HG02943 (cell line): Measurements from ENCODE around the gene CHMP6.

Experiments used
- ATAC-seq: cut with Tn5 transposase; IDR thresholded peaks from one replicate; pipeline ENCODE4 v1.9.1; 2021; ENCODE audit warnings: mild to moderate bottlenecking, low read depth, moderate library complexity; ENCODE audit not compliant: unreplicated experiment

The CHMP6 gene

GRCh38 chr17:80956321-80957190, 35.1 kb upstream of the CHMP6 start:
- ATAC-seq = no peak

DNA sequence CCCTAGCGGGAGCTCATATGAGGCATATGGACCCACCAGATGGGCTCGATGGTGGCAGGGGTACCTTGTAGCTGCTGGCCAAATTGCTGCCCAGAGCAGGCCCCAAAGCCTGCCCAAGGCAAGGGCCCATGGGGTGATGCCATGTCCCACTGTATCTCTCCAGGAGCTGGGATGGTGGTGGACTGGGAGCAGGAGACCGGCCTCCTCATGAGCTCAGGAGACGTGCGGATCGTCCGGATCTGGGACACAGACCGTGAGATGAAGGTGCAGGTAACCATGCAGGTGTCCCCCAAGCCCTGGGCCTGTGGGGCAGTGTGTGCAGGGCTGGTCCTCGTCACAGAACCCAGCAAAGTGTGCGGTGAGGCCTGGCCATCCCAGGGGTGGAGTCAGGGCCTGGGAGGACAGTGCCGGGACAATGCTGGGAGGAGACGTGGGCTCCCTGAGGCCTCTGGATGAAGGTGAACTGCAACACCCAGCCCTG, 34.1 kb upstream of the CHMP6 start:
- no peak for ATAC-seq

DNA sequence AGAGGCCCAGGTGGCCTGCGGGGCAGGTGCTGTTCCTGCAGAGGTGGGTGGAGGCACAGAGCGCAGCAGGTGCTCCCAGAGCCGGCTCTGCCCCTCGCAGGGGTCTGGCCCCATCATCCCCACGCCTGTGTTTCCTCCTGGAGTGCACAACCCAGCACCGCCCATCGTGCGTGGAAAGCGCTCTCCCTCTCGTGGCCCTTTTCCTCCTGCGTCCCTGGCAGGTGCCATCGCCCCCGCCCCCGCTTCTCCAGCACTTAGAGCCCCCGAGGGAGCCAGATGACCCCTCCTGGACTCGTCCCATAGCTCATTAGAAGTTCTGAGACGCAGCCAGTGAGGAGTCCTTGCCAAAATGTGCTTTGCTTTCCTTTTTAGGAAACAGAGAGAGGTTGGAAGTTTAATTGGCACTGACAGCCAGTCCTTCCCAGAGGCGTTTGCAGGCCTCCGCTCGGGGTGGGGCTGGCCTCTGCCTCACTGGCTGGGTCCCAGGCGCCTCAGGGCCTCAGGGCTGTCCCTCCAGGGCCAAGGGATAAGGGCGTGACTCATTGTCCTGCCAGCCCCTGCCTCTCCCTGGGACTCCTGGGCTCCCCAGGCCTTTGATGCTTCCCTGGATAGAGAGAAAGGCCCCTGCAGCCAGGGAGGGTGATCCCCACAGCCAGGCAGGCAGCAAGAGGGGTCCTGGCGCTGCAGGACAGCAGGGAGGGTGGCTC, 32.2 kb upstream of the CHMP6 start:
- ATAC-seq = no peak

DNA sequence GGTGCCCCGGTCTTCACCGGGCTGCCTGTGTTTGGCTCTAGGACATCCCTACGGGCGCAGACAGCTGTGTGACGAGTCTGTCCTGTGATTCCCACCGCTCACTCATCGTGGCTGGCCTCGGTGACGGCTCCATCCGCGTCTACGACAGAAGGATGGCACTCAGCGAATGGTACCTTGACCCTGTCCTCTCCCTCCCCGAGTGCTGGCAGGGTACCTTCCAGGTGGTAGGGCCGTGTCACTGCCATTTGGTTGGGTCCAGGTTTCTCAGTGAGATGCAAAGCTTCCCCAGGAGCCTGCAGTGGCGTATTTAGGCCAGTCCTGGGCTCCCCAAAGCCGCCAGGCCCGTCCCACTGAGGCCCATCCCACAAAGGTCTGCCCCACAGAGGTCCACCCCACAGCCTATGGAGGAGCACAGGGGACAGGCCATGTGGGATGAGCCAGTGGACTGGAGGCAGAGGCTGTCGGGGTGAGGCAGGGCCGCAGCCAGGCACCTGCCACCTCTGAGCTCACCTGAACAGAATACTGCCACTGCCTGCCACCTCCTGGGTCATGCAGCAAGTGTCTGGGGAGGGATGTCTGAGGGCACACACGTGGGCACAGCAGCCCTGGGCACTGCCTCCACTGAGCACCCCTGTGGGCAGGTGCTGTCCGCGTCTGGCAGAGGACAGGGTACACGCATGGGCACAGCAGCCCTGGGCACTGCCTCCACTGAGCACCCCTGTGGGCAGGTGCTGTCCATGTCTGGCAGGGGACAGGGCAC, 31.4 kb upstream of the CHMP6 start:
- ATAC-seq = no peak

- ATAC-seq = no peak
These were observed 30.7 kb upstream of the CHMP6 start for GRCh38 chr17:80960797-80961452.

DNA sequence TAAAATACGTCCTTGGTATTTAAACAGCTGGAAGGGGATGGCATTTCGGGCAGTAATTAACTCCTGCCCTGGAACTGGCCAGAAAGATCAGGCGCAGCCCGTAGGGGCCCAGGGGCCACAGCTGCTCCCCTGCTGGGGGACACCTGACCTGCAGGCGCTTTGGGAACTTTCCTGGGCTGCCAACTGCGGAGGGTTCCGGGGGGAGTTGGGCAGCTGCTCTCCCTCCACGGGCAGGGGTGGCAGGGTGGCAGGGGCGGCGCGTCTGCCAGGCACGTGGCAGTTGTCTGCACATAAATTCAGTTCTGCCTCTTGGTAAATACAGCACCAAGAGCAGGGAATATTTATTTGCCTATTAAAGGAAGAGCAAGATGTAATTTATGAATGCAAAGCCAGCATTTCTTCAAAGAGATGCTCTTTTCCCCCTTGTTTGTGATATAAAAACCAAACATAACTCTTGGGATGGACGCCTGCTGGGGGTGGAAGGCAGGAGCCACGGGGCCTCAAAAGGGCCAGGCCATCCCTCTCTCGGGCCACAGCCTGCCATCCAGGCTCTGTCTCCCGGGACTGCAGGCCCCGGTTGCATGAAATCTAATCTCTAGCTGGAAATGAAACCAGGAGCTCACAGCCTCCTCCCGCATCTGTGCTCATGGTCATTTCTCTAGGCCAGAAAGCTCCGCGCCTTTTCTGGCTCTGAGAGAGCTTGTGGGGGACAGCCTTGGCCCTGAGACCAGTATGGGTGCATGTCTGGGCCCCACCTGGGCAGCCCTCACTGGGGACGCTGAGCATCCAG, 29.9 kb upstream of the CHMP6 start:
- no peak for ATAC-seq

DNA sequence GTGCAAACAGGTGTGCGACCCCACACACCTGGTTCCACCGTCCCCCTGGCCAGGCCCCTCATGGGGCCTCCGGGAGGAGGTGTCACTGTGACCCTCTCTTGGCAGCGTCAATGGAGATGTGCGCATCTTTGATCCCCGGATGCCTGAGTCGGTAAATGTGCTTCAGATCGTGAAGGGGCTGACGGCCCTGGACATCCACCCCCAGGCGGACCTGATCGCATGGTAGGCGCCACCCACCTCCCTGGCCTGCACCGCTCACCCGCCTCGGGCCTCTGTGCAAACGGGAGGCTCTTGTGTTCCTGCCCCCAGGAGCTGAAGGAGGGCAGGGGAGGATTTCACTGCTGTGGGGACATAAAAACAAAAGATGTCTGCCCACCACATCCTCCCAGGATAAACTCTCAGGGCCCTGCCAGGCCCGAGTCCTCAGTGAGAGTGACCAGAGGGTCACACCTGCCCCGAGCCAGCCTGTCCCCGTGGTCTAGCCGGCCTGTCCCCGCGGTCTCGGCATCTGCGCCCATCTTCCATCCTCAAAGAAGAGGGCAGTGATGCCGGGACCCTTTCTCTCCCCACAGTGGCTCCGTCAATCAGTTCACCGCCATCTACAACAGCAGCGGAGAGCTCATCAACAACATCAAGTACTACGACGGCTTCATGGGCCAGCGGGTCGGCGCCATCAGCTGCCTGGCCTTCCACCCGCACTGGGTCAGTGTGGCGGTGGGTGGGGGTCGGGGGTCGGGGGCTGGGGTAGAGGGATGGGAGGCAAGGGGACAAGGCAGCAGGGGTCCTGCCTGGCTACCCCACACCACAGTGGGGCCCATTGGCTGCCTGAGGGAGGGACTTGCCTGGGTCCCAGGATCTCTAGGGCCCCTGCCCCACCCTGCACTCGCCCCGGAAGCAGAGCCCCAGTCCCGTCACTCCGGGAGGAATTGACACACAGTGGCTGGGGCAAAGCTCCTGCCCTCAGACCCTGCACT, 29.0 kb upstream of the CHMP6 start:
- no peak for ATAC-seq

GRCh38 chr17:80963812-80964543, 27.7 kb upstream of the CHMP6 start:
- no peak for ATAC-seq

GRCh38 chr17:80964544-80964856, 27.1 kb upstream of the CHMP6 start:
- no peak for ATAC-seq

DNA sequence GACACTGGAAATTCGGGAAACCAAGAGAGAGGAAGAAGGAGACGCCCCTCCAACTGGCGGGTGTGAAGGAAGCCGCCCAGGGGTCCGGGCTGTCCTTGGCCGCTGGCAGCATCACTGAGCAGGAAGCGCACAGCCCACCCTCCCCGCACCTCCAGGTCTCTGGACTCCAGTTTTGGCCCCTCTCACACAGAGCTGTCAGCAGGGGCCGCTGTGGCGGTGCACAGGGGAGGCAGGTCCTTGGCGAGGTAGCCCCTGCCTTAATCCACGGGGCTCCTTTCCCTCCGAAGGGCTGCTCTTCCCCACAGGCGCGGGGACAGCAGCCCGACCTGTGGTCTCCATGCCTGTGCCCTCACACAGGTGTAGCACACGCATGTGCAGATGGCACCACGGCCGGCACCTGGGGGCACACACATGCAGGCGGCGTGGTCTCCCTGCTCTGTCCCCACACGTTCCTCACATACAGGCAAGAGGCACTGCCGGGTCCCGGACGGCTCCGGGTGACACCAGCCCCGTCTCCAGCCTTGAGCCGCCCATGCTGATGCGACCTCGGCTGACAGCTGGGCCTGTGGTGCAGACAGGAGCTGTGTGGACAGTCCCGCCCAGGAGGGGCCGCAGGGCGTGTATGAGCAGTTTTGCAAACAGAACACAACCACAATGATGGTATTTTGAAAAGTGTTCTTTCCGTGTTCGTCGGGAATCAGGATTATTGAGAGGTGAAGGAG, 26.6 kb upstream of the CHMP6 start:
- ATAC-seq = no peak

- no peak for ATAC-seq
These were observed 26.0 kb upstream of the CHMP6 start for GRCh38 chr17:80965606-80966005.

- ATAC-seq = no peak
These were observed 24.2 kb upstream of the CHMP6 start for GRCh38 chr17:80967404-80967872.

DNA sequence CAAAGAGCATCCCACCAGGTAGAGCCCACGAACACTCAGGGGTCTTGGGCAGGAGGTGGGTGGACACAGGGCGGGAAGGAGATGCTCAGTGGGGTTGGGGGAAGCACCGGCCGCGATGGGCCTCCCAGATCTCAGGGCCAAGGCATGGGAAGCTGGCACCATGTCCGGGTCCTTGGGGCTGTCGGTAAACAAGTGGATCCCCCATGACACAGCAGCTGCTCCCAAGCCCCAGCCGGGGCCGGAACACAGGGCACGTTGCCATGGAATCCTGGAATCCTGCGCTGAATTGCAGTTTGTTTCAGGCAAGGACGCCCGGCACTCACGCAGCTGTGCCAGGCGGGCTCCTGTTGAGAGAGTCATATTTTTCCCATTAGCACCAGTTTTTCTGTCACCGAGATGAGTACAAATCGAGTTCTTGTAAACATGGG, 23.0 kb upstream of the CHMP6 start:
- no peak for ATAC-seq

GRCh38 chr17:80969030-80969673, 22.5 kb upstream of the CHMP6 start:
- ATAC-seq = no peak

GRCh38 chr17:80969674-80970043, 22.0 kb upstream of the CHMP6 start:
- no peak for ATAC-seq

- no peak for ATAC-seq
These were observed 21.4 kb upstream of the CHMP6 start for GRCh38 chr17:80970044-80970761.
